ENCODE results near the gene NR1H2. TPM values are rescaled to one million over a fixed set of nuclear protein-coding genes. Genes with fewer than 3 reads are reported as not detected.

The NR1H2 gene
- total and polyA plus RNA-seq, 8 donors: 26.7 to 78.4 (median 33.7) TPM

GRCh38 chr19:50371914-50372475 is 4.3 kb upstream of the NR1H2 start:
- Histone ChIP-seq H3K9me3 (no peaks in the 10 kb centered on the region), H3K27ac (peak overlapping the region; percentile 9 to 70), H3K4me1 (peaks cover 0 to 13% of the 10 kb centered on the region in 2 donors), H3K36me3 (no peaks in the 10 kb centered on the region), H3K4me3 (no peak overlapping the region), H3K27me3 (no peaks in the 10 kb centered on the region)
- ATAC-seq (peak; percentile 0), DNase-seq (no peak)
- no peak for TF ChIP-seq CTCF (IDR thresholded peaks at IDR 0.05)
- intact Hi-C loops (cut with DNase I): no loop called here

- no peaks in the 10 kb centered on the region for H3K9me3 ChIP-seq
- H3K27me3 ChIP-seq: no peaks in the 10 kb centered on the region
- peak; percentile 0 for ATAC-seq
- TF ChIP-seq CTCF (IDR thresholded peaks at IDR 0.05): no peak
- intact Hi-C loops (cut with DNase I): no loop called here
- peaks cover 4 to 36% of the 10 kb centered on the region in 2 donors for H3K4me1 ChIP-seq
- peak overlapping the region in 1 of 2 donors; percentile 88 for H3K4me3 ChIP-seq
- no peak for DNase-seq
- H3K27ac ChIP-seq: peak overlapping the region in 1 of 2 donors; percentile 100
- H3K36me3 ChIP-seq: peaks cover 0 to 49% of the 10 kb centered on the region in 2 donors
Observed at GRCh38 chr19:50377051-50377461, 799 bp downstream of the NR1H2 start.

GRCh38 chr19:50377517-50377916 is 1.3 kb downstream of the NR1H2 start:
- Histone ChIP-seq H3K27me3 (no peaks in the 10 kb centered on the region), H3K36me3 (peaks cover 0 to 53% of the 10 kb centered on the region in 2 donors), H3K4me1 (peaks cover 4 to 36% of the 10 kb centered on the region in 2 donors), H3K9me3 (no peaks in the 10 kb centered on the region), H3K27ac (no peak overlapping the region), H3K4me3 (peak overlapping the region in 1 of 2 donors; percentile 88)
- intact Hi-C loops (cut with DNase I): no loop called here
- DNase-seq (no peak), ATAC-seq (no peak)
- TF ChIP-seq CTCF (IDR thresholded peaks at IDR 0.05): no peak

- Histone ChIP-seq H3K9me3 (no peaks in the 10 kb centered on the region), H3K27me3 (no peaks in the 10 kb centered on the region), H3K4me3 (no peak overlapping the region), H3K4me1 (peaks cover 4 to 38% of the 10 kb centered on the region in 2 donors), H3K27ac (no peak overlapping the region), H3K36me3 (peaks cover 0 to 59% of the 10 kb centered on the region in 2 donors)
- intact Hi-C loops (cut with DNase I): no loop called here
- no peak for TF ChIP-seq CTCF (IDR thresholded peaks at IDR 0.05)
- ATAC-seq: no peak
- no peak for DNase-seq
Observed at GRCh38 chr19:50378169-50378862, 2.1 kb downstream of the NR1H2 start.

- Histone ChIP-seq H3K9me3 (no peaks in the 10 kb centered on the region), H3K27ac (no peak overlapping the region), H3K36me3 (peaks cover 0 to 59% of the 10 kb centered on the region in 2 donors), H3K4me1 (peaks cover 4 to 43% of the 10 kb centered on the region in 2 donors), H3K27me3 (no peaks in the 10 kb centered on the region), H3K4me3 (no peak overlapping the region)
- intact Hi-C loops (cut with DNase I): no loop called here
- TF ChIP-seq CTCF (IDR thresholded peaks at IDR 0.05): no peak
- DNase-seq (no peak), ATAC-seq (no peak)
Observed at GRCh38 chr19:50378863-50379236, 2.6 kb downstream of the NR1H2 start.

All from left lung (tissue), 10 donors.